Measurements from ENCODE around the gene NUCB1.
"Not testable (repeated sequence)": the region's sequence is repeated elsewhere in the genome, so short reads cannot be mapped to it uniquely, and the experiment has no call there.

NUCB1 gene

GRCh38 chr19:48915757-48916156, 15.6 kb downstream of the NUCB1 start:
- Histone ChIP-seq H3K9ac (ENCODE audit: low read depth, low read length) (no peak overlapping the region), H3K4me3 (ENCODE audit: low read depth, low read length) (no peak overlapping the region), H3K27me3 (ENCODE audit: control insufficient read depth, insufficient read depth, low read length) (no peaks in the 10 kb centered on the region), H3K9me3 (ENCODE audit: control insufficient read depth, insufficient read depth, low read length) (no peaks in the 10 kb centered on the region), H3K4me1 (ENCODE audit: control insufficient read depth, insufficient read depth, low read length) (no peaks in the 10 kb centered on the region), H3K36me3 (ENCODE audit: control insufficient read depth, insufficient read depth, low read length) (peaks cover 57% of the 10 kb centered on the region)

DNA sequence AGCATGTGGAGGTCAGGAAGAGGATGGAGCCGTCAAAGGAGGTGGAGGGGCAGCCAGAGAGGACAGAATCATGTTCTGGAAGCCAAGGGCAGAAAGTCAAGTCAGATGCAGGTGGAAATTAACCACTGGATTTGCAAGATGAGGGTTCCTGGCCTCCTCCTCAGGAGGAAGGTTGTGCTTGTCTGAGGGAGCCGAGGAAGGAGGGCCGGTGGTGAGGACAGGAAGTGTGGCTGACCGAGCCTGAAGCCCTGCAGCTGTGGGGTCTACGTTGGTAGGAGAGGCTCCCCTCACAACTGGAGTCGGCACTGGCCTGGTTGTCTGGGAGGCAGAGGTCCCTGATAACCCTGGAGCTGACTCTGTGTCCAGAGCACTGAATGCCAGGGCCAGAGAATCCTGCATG, 18.0 kb downstream of the NUCB1 start:
- no peaks in the 10 kb centered on the region for H3K27me3 ChIP-seq (ENCODE audit: control insufficient read depth, insufficient read depth, low read length)
- H3K4me3 ChIP-seq (ENCODE audit: low read depth, low read length) = no peak overlapping the region
- peaks cover 56% of the 10 kb centered on the region for H3K36me3 ChIP-seq (ENCODE audit: control insufficient read depth, insufficient read depth, low read length)
- no peaks in the 10 kb centered on the region for H3K4me1 ChIP-seq (ENCODE audit: control insufficient read depth, insufficient read depth, low read length)
- H3K9me3 ChIP-seq (ENCODE audit: control insufficient read depth, insufficient read depth, low read length) = no peaks in the 10 kb centered on the region
- H3K9ac ChIP-seq (ENCODE audit: low read depth, low read length) = no peak overlapping the region

- Histone ChIP-seq H3K4me3 (ENCODE audit: low read depth, low read length) (no peak overlapping the region), H3K36me3 (ENCODE audit: control insufficient read depth, insufficient read depth, low read length) (peaks cover 49% of the 10 kb centered on the region)
Measured at GRCh38 chr19:48918801-48919247, 18.7 kb downstream of the NUCB1 start.

DNA sequence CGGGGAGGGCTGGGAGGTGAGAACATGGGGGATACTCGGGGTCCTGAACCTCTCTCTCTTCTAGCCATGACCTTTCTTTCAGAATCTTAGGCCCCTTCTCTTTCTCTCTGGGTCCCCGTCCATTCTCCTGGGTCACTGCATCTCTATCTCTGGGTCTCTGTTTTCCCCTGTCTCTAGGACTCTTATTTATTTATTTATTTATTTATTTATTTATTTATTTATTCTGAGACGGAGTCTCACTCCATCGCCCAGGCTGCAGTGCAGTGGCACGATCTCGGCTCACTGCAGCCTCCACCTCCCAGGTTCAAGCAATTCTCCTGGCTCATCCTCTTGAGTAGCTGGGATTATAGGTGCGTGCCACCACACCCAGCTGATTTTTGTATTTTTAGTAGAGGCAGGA, 19.2 kb downstream of the NUCB1 start:
- H3K27me3 ChIP-seq (ENCODE audit: control insufficient read depth, insufficient read depth, low read length); H3K4me1 ChIP-seq (ENCODE audit: control insufficient read depth, insufficient read depth, low read length); H3K4me3 ChIP-seq (ENCODE audit: low read depth, low read length); H3K9ac ChIP-seq (ENCODE audit: low read depth, low read length); H3K9me3 ChIP-seq (ENCODE audit: control insufficient read depth, insufficient read depth, low read length): not testable (repeated sequence)
- H3K36me3 ChIP-seq (ENCODE audit: control insufficient read depth, insufficient read depth, low read length) = peaks cover 46% of the 10 kb centered on the region

More at GRCh38 chr19:48918801-48919247, 18.7 kb downstream of the NUCB1 start:
- Histone ChIP-seq H3K9me3 (ENCODE audit: control insufficient read depth, insufficient read depth, low read length) (no peaks in the 10 kb centered on the region), H3K9ac (ENCODE audit: low read depth, low read length) (no peak overlapping the region), H3K27me3 (ENCODE audit: control insufficient read depth, insufficient read depth, low read length) (no peaks in the 10 kb centered on the region), H3K4me1 (ENCODE audit: control insufficient read depth, insufficient read depth, low read length) (no peaks in the 10 kb centered on the region)

- Histone ChIP-seq H3K9me3 (ENCODE audit: control insufficient read depth, insufficient read depth, low read length) (no peaks in the 10 kb centered on the region), H3K9ac (ENCODE audit: low read depth, low read length) (no peak overlapping the region), H3K4me3 (ENCODE audit: low read depth, low read length) (no peak overlapping the region), H3K36me3 (ENCODE audit: control insufficient read depth, insufficient read depth, low read length) (peaks cover 38% of the 10 kb centered on the region), H3K27me3 (ENCODE audit: control insufficient read depth, insufficient read depth, low read length) (no peaks in the 10 kb centered on the region), H3K4me1 (ENCODE audit: control insufficient read depth, insufficient read depth, low read length) (no peaks in the 10 kb centered on the region)
Measured at GRCh38 chr19:48920949-48921348, 20.8 kb downstream of the NUCB1 start.

DNA sequence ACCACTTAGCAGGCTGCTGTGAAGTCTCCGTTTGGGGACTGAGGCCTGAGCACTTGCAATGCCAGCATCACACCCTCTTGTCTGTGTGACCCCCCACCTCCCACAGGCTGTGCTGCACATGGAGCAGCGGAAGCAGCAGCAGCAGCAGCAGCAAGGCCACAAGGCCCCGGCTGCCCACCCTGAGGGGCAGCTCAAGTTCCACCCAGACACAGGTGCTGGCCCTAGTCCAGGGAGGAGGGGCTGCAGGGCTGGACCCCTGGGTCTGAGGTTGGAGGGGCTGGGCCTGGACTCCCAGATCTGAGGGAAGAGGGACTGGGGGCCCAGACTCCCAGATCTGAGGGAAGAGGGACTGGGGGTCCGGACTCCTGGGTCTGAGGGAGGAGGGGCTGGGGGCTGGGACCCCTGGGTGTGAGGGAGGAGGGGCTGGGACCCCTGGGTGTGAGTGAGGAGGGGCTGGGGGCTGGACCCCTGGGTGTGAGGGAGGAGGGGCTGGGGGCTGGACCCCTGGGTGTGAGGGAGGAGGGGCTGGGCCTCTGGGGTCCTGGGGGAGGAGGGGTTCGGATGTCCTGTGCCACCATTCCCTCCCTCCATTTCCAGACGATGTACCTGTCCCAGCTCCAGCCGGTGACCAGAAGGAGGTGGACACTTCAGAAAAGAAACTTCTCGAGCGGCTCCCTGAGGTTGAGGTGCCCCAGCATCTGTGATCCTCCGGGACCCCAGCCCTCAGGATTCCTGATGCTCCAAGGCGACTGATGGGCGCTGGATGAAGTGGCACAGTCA, 21.8 kb downstream of the NUCB1 start:
- Histone ChIP-seq H3K36me3 (ENCODE audit: control insufficient read depth, insufficient read depth, low read length) (peaks cover 38% of the 10 kb centered on the region), H3K4me1 (ENCODE audit: control insufficient read depth, insufficient read depth, low read length) (no peaks in the 10 kb centered on the region), H3K4me3 (ENCODE audit: low read depth, low read length) (no peak overlapping the region), H3K9me3 (ENCODE audit: control insufficient read depth, insufficient read depth, low read length) (no peaks in the 10 kb centered on the region), H3K27me3 (ENCODE audit: control insufficient read depth, insufficient read depth, low read length) (no peaks in the 10 kb centered on the region), H3K9ac (ENCODE audit: low read depth, low read length) (no peak overlapping the region)

DNA sequence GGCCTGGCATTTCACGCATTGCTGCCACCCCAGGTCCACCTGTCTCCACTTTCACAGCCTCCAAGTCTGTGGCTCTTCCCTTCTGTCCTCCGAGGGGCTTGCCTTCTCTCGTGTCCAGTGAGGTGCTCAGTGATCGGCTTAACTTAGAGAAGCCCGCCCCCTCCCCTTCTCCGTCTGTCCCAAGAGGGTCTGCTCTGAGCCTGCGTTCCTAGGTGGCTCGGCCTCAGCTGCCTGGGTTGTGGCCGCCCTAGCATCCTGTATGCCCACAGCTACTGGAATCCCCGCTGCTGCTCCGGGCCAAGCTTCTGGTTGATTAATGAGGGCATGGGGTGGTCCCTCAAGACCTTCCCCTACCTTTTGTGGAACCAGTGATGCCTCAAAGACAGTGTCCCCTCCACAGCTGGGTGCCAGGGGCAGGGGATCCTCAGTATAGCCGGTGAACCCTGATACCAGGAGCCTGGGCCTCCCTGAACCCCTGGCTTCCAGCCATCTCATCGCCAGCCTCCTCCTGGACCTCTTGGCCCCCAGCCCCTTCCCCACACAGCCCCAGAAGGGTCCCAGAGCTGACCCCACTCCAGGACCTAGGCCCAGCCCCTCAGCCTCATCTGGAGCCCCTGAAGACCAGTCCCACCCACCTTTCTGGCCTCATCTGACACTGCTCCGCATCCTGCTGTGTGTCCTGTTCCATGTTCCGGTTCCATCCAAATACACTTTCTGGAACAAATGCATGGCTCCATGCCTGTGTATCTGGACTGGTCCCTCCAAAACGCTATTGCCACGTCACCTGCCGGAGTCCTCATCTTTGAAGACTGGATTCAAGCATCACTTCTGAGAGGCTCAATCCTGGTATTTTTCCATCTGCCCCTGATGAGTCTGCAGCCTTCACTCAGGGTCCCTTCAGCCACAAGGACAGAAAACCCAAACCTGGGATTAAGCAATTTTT, 22.7 kb downstream of the NUCB1 start:
- no peaks in the 10 kb centered on the region for H3K4me1 ChIP-seq (ENCODE audit: control insufficient read depth, insufficient read depth, low read length)
- H3K27me3 ChIP-seq (ENCODE audit: control insufficient read depth, insufficient read depth, low read length) = no peaks in the 10 kb centered on the region
- no peak overlapping the region for H3K4me3 ChIP-seq (ENCODE audit: low read depth, low read length)
- peaks cover 36% of the 10 kb centered on the region for H3K36me3 ChIP-seq (ENCODE audit: control insufficient read depth, insufficient read depth, low read length)
- H3K9ac ChIP-seq (ENCODE audit: low read depth, low read length) = no peak overlapping the region
- no peaks in the 10 kb centered on the region for H3K9me3 ChIP-seq (ENCODE audit: control insufficient read depth, insufficient read depth, low read length)

DNA sequence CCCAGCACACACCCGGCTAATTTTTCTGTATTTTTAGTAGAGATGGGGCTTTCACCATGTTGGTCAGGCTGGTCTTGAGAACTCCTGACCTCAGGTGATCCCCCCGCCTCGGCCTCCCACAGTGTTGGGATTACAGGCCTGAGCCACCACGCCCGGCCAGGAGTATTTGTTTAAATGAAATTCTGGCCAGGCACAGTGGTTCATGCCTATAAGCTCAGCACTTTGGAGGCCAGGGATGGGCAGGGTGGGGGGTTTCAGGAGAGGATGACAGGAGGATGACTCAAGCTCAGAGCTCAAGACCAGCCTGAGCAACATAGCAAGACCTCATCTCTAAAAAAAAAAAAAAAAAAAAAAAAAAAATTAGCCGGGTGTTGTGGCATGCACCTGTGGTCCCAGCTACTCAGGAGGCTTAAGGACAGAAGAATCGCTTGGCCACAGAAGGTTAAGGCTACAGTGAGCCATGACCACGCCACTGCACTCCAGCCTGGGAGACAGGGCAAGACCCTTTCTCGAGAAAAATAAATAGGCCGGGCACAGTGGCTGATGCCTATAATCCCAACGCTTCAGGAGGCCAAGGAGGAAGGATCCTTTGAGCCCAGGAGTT, 25.2 kb downstream of the NUCB1 start:
- no peaks in the 10 kb centered on the region for H3K4me1 ChIP-seq (ENCODE audit: control insufficient read depth, insufficient read depth, low read length)
- peaks cover 17% of the 10 kb centered on the region for H3K36me3 ChIP-seq (ENCODE audit: control insufficient read depth, insufficient read depth, low read length)
- H3K27me3 ChIP-seq (ENCODE audit: control insufficient read depth, insufficient read depth, low read length) = no peaks in the 10 kb centered on the region
- no peak overlapping the region for H3K9ac ChIP-seq (ENCODE audit: low read depth, low read length)
- H3K9me3 ChIP-seq (ENCODE audit: control insufficient read depth, insufficient read depth, low read length) = no peaks in the 10 kb centered on the region
- H3K4me3 ChIP-seq (ENCODE audit: low read depth, low read length) = no peak overlapping the region

DNA sequence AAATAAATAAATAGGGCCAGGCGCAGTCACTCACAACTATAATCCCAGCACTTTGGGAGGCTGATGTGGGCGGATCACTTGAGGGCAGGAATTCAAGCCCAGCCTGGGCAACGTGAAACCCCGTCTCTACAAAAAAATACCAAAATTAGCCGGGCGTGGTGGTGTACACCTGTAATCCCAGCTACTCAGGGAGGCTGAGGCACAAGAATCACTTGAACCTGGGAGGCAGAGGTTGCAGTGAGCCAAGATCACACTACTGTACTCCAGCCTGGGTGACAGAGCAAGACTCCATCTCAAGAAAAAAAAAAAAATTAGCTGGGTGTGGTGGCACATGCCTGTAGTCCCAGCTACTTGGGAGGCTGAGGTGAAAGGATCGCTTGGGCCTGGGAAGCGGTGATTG, 25.8 kb downstream of the NUCB1 start:
- not testable (repeated sequence) for H3K9ac ChIP-seq (ENCODE audit: low read depth, low read length); H3K27me3 ChIP-seq (ENCODE audit: control insufficient read depth, insufficient read depth, low read length); H3K9me3 ChIP-seq (ENCODE audit: control insufficient read depth, insufficient read depth, low read length); H3K4me3 ChIP-seq (ENCODE audit: low read depth, low read length); H3K4me1 ChIP-seq (ENCODE audit: control insufficient read depth, insufficient read depth, low read length)
- peaks cover 15% of the 10 kb centered on the region for H3K36me3 ChIP-seq (ENCODE audit: control insufficient read depth, insufficient read depth, low read length)

- no peak overlapping the region for H3K9ac ChIP-seq (ENCODE audit: low read depth, low read length)
- no peaks in the 10 kb centered on the region for H3K4me1 ChIP-seq (ENCODE audit: control insufficient read depth, insufficient read depth, low read length)
- H3K4me3 ChIP-seq (ENCODE audit: low read depth, low read length) = no peak overlapping the region
- H3K9me3 ChIP-seq (ENCODE audit: control insufficient read depth, insufficient read depth, low read length) = no peaks in the 10 kb centered on the region
- peaks cover 4% of the 10 kb centered on the region for H3K27me3 ChIP-seq (ENCODE audit: control insufficient read depth, insufficient read depth, low read length)
- peaks cover 7% of the 10 kb centered on the region for H3K36me3 ChIP-seq (ENCODE audit: control insufficient read depth, insufficient read depth, low read length)
Measured at GRCh38 chr19:48926909-48927308, 26.8 kb downstream of the NUCB1 start.

DNA sequence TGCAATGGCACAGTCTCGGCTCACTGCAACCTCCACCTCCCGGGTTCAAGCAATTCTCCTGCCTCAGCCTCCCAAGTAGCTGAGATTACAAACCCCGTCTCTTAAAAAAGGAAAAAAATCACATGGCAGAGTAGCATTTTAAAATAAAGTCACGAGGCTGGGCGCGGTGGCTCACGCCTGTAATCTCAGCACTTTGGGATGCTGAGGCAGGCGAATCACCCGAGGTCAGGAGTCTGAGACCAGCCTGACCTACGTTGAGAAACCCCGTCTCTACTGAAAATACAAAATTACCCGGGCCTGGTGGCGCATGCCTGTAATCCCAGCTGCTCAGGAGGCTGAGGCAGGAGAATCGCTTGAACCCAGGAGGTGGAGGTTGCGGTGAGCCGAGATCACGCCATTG, 27.6 kb downstream of the NUCB1 start:
- H3K9ac ChIP-seq (ENCODE audit: low read depth, low read length); H3K4me1 ChIP-seq (ENCODE audit: control insufficient read depth, insufficient read depth, low read length); H3K4me3 ChIP-seq (ENCODE audit: low read depth, low read length); H3K27me3 ChIP-seq (ENCODE audit: control insufficient read depth, insufficient read depth, low read length); H3K9me3 ChIP-seq (ENCODE audit: control insufficient read depth, insufficient read depth, low read length); H3K36me3 ChIP-seq (ENCODE audit: control insufficient read depth, insufficient read depth, low read length): not testable (repeated sequence)
